IPS DF 6.9 (cell line): Measurements from ENCODE around the gene IL22RA2.
"Not testable (repeated sequence)": the region's sequence is repeated elsewhere in the genome, so short reads cannot be mapped to it uniquely, and the experiment has no call there.

Experiments used
- DNase-seq: peaks from one replicate; pipeline ENCODE4 v3.0.0-alpha.2; 2013; ENCODE audit warnings: low read depth, low spot score
- H3K27ac ChIP-seq: one replicate; pipeline ENCODE4 v1.5.1; 2013; ENCODE audit warnings: low read length, control low read depth
- H3K27me3 ChIP-seq: 2 replicates; pipeline ENCODE4 v1.6.1; 2013; ENCODE audit warnings: mild to moderate bottlenecking, low read length; ENCODE audit not compliant: control insufficient read depth, insufficient read depth
- H3K36me3 ChIP-seq: 2 replicates; pipeline ENCODE4 v1.6.1; 2013; ENCODE audit warnings: low read length; ENCODE audit not compliant: control insufficient read depth, insufficient read depth
- H3K4me1 ChIP-seq: 2 replicates; pipeline ENCODE4 v1.6.1; 2013; ENCODE audit warnings: low read length; ENCODE audit not compliant: control insufficient read depth, insufficient read depth
- H3K4me3 ChIP-seq: 2 replicates; pipeline ENCODE4 v1.5.1; 2013; ENCODE audit warnings: mild to moderate bottlenecking, low read length
- H3K9me3 ChIP-seq: 2 replicates; pipeline ENCODE4 v1.6.1; 2013; ENCODE audit warnings: low read length, inconsistent platforms; ENCODE audit not compliant: control insufficient read depth, insufficient read depth
- WGBS: extraction: QIAGEN DNeasy Blood & Tissue Kit; methylation state at CpG from one replicate; pipeline ENCODE4 v1.1.7; 2013; ENCODE audit warnings: mixed read lengths, missing lambda C conversion rate; ENCODE audit not compliant: insufficient read length, insufficient coverage; 5-methylcytosine and 5-hydroxymethylcytosine counted together

IL22RA2 gene

GRCh38 chr6:137214931-137215330 is 41.5 kb upstream of the IL22RA2 start:
- H3K27me3 ChIP-seq = no peaks in the 10 kb centered on the region
- no peak for DNase-seq
- H3K4me1 ChIP-seq = no peaks in the 10 kb centered on the region
- no CpG with 5 or more reads among the region's 3 CpGs for WGBS
- peaks cover 1% of the 10 kb centered on the region; the same call in 1 of the 2 replicates for H3K9me3 ChIP-seq
- H3K36me3 ChIP-seq = no peaks in the 10 kb centered on the region; the same call in 1 of the 2 replicates
- H3K4me3 ChIP-seq = no peak overlapping the region
- no peak overlapping the region for H3K27ac ChIP-seq

DNA sequence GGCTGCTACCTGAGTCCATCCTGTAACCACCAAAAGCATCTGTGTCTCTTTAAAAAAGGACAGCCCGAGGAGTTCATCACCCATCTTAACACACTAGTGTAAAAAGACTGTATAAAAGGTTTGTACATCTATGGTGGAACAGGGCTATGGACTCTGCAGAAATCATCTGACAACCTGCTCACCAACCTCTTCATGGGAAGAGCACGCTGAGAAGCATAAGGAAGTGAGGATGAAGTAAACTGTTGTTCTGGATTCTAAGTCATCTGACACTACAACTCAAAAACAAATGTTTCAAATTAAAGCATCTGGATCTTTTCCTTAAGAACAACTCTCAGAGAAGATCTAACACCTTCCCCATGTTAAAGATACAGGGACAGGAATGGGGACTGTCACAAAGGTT is 40.4 kb upstream of the IL22RA2 start:
- no peak overlapping the region for H3K4me3 ChIP-seq
- no peaks in the 10 kb centered on the region for H3K27me3 ChIP-seq
- H3K36me3 ChIP-seq = peaks cover under 1% of the 10 kb centered on the region; the same call in 1 of the 2 replicates
- H3K4me1 ChIP-seq = no peaks in the 10 kb centered on the region
- no peak for DNase-seq
- no CpG with 5 or more reads among the region's 2 CpGs for WGBS
- H3K27ac ChIP-seq = no peak overlapping the region
- H3K9me3 ChIP-seq = peaks cover 1% of the 10 kb centered on the region; the same call in 1 of the 2 replicates

GRCh38 chr6:137213331-137213740 is 39.9 kb upstream of the IL22RA2 start:
- H3K36me3 ChIP-seq = peaks cover 2% of the 10 kb centered on the region; the same call in 1 of the 2 replicates
- no peaks in the 10 kb centered on the region for H3K4me1 ChIP-seq
- WGBS = no CpG with 5 or more reads among the region's 4 CpGs
- H3K9me3 ChIP-seq = peaks cover 2% of the 10 kb centered on the region; the same call in 1 of the 2 replicates
- no peak overlapping the region for H3K27ac ChIP-seq
- no peak overlapping the region for H3K4me3 ChIP-seq
- H3K27me3 ChIP-seq = no peaks in the 10 kb centered on the region
- DNase-seq = no peak

DNA sequence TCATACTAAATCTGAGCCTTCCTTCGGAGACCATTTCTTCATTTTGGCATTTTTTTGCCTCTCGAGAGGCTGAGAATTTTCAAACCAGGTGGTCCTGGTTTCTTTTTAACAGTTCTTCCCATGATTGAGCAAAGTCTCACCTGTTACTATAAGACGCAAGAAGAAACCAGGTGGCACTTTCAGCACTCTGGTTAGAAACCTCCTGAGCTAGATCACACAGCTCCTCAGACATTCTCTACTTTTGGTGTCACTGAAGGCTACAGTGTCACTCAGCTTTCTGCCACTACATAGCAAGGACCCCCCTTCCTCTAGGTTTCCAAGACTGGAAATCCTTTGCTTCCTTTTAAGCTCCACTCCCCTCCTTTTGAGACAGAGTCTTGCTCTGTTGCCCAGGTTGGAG is 38.5 kb upstream of the IL22RA2 start:
- Histone ChIP-seq H3K27me3 (no peaks in the 10 kb centered on the region), H3K4me1 (no peaks in the 10 kb centered on the region), H3K36me3 (peaks cover 2% of the 10 kb centered on the region; the same call in 1 of the 2 replicates), H3K27ac (no peak overlapping the region), H3K4me3 (no peak overlapping the region), H3K9me3 (peaks cover 3% of the 10 kb centered on the region; the same call in 1 of the 2 replicates)
- no peak for DNase-seq
- WGBS = no CpG with 5 or more reads among the region's 3 CpGs

DNA sequence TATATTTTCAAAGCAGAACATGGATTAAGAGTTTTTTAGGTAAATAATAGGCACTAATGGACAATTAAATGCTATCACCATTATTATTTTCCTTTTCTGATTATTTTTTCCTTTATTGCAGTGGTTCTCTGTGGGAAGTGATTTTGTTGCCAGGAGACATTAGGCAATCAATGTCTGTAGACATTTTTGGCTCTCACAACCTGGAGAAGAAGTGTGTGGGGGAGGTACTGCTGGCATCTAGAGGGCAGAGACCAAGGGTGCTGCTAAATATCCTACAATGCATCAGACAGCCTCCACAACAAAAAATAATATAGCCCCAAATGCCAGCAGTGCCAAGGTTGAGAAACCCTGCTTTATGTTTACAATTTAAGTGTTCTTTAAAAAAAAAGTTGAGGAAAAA is 37.5 kb upstream of the IL22RA2 start:
- Histone ChIP-seq H3K36me3 (peaks cover 2% of the 10 kb centered on the region; the same call in 1 of the 2 replicates), H3K9me3 (peaks cover 3% of the 10 kb centered on the region; the same call in 1 of the 2 replicates), H3K4me3 (no peak overlapping the region), H3K27me3 (no peaks in the 10 kb centered on the region), H3K4me1 (no peaks in the 10 kb centered on the region), H3K27ac (no peak overlapping the region)
- DNase-seq = no peak

GRCh38 chr6:137208279-137208678 is 34.8 kb upstream of the IL22RA2 start:
- Histone ChIP-seq H3K27ac (no peak overlapping the region), H3K27me3 (no peaks in the 10 kb centered on the region), H3K4me3 (no peak overlapping the region), H3K9me3 (peaks cover 3% of the 10 kb centered on the region; the same call in 1 of the 2 replicates), H3K36me3 (peaks cover 2% of the 10 kb centered on the region; the same call in 1 of the 2 replicates), H3K4me1 (no peaks in the 10 kb centered on the region)
- no peak for DNase-seq
- no CpG with 5 or more reads among the region's 7 CpGs for WGBS

- not testable (repeated sequence) for H3K4me1 ChIP-seq, DNase-seq, H3K4me3 ChIP-seq, H3K27me3 ChIP-seq, H3K27ac ChIP-seq, H3K9me3 ChIP-seq, H3K36me3 ChIP-seq
- no CpG with 5 or more reads among the region's 3 CpGs for WGBS
These were observed 34.0 kb upstream of the IL22RA2 start for GRCh38 chr6:137207457-137207856.

DNA sequence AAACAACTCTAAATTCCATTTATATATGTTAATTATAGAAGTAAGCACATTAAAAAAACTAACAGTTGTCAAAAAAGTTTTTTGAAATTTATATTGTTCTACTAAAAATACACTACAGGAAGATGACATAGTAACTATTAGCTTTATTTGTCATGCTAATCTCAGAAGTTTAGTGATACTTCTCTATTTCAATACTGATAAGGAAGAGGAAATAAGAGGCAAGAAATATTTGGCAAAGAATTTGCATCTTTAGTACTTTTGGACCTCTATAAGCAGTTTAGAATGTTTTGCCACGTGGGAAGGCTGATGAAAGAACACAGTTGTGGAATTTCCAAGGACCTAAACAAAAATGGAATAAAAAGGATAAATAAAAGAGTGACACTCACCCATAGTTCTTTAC is 33.1 kb upstream of the IL22RA2 start:
- WGBS = no CpG with 5 or more reads among the region's 1 CpG
- Histone ChIP-seq H3K4me3 (no peak overlapping the region), H3K4me1 (no peaks in the 10 kb centered on the region), H3K9me3 (peaks cover 2% of the 10 kb centered on the region; the same call in 1 of the 2 replicates), H3K36me3 (peaks cover 2% of the 10 kb centered on the region; the same call in 1 of the 2 replicates), H3K27ac (no peak overlapping the region), H3K27me3 (no peaks in the 10 kb centered on the region)
- DNase-seq = no peak

DNA sequence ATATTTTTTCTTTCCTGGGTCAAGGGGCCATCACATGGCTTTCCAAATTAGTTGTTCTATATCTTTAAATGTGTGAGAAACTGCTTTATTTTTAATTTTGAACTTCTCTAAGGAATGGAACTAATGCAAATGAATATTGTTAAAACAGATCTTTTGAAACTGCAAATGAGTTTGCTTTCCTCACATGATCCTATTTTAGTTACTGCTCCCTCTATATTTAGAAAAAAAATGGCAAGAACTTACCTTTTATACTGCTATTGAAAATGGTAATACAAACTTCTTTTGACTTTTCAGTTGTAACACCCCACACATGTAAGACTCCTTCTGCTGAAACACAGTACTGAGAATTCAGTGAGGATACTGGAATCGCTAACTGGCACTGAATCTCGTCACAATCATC is 29.8 kb upstream of the IL22RA2 start:
- Histone ChIP-seq H3K4me3 (no peak overlapping the region), H3K27ac (no peak overlapping the region), H3K9me3 (peaks cover under 1% of the 10 kb centered on the region; the same call in 1 of the 2 replicates), H3K36me3 (no peaks in the 10 kb centered on the region; the same call in 1 of the 2 replicates), H3K4me1 (no peaks in the 10 kb centered on the region), H3K27me3 (no peaks in the 10 kb centered on the region)
- WGBS = no CpG with 5 or more reads among the region's 2 CpGs
- DNase-seq = no peak

GRCh38 chr6:137202078-137202477 is 28.6 kb upstream of the IL22RA2 start:
- no CpG with 5 or more reads among the region's 6 CpGs for WGBS
- H3K4me3 ChIP-seq = no peak overlapping the region
- DNase-seq = no peak
- H3K9me3 ChIP-seq = no peaks in the 10 kb centered on the region
- no peaks in the 10 kb centered on the region for H3K4me1 ChIP-seq
- H3K36me3 ChIP-seq = no peaks in the 10 kb centered on the region; the same call in 1 of the 2 replicates
- H3K27ac ChIP-seq = no peak overlapping the region
- H3K27me3 ChIP-seq = no peaks in the 10 kb centered on the region

- H3K4me1 ChIP-seq = no peaks in the 10 kb centered on the region
- no peak overlapping the region for H3K4me3 ChIP-seq
- no CpG with 5 or more reads among the region's 1 CpG for WGBS
- H3K27ac ChIP-seq = no peak overlapping the region
- no peak for DNase-seq
- H3K27me3 ChIP-seq = no peaks in the 10 kb centered on the region
- H3K9me3 ChIP-seq = no peaks in the 10 kb centered on the region
- H3K36me3 ChIP-seq = no peaks in the 10 kb centered on the region; the same call in 1 of the 2 replicates
These were observed 27.6 kb upstream of the IL22RA2 start for GRCh38 chr6:137201006-137201405.
